IPS-20b (cell line): ENCODE results near the gene ATP2B3.

Experiments
- H3K27ac ChIP-seq: one replicate; pipeline ENCODE4 v1.5.1; 2013; ENCODE audit warnings: low read length
- H3K27me3 ChIP-seq: 2 replicates; pipeline ENCODE4 v1.6.1; 2013; ENCODE audit warnings: mild to moderate bottlenecking, low read length, inconsistent platforms; ENCODE audit not compliant: insufficient read depth
- H3K36me3 ChIP-seq: 2 replicates; pipeline ENCODE4 v1.6.1; 2013; ENCODE audit warnings: low read depth, mild to moderate bottlenecking, inconsistent platforms, low read length, moderate library complexity; ENCODE audit not compliant: insufficient read depth
- H3K4me1 ChIP-seq: 2 replicates; pipeline ENCODE4 v1.6.1; 2013; ENCODE audit warnings: mild to moderate bottlenecking, control low read depth, inconsistent platforms, low read length, moderate library complexity; ENCODE audit not compliant: insufficient read depth
- H3K4me3 ChIP-seq: 2 replicates; pipeline ENCODE4 v1.5.1; 2013; ENCODE audit warnings: mild to moderate bottlenecking, low read length, inconsistent platforms
- H3K9ac ChIP-seq: 2 replicates; pipeline ENCODE4 v1.6.1; 2013; ENCODE audit warnings: low read depth, mild to moderate bottlenecking, inconsistent platforms, low read length, moderate library complexity
- H3K9me3 ChIP-seq: 2 replicates; pipeline ENCODE4 v1.6.1; 2013; ENCODE audit warnings: mild to moderate bottlenecking, low read depth, low read length, inconsistent platforms; ENCODE audit not compliant: insufficient read depth

Gene ATP2B3

GRCh38 chrX:153476666-153477363, 40.6 kb upstream of the ATP2B3 start:
- H3K9me3 ChIP-seq = no peaks in the 10 kb centered on the region
- peaks cover 31% of the 10 kb centered on the region for H3K27me3 ChIP-seq
- no peak overlapping the region for H3K4me3 ChIP-seq
- no peaks in the 10 kb centered on the region for H3K36me3 ChIP-seq
- no peak overlapping the region for H3K9ac ChIP-seq
- H3K4me1 ChIP-seq = no peaks in the 10 kb centered on the region; the same call in 1 of the 2 replicates
- H3K27ac ChIP-seq = no peak overlapping the region

GRCh38 chrX:153477364-153477857, 40.0 kb upstream of the ATP2B3 start:
- H3K27ac ChIP-seq = no peak overlapping the region

GRCh38 chrX:153477901-153478300, 39.5 kb upstream of the ATP2B3 start:
- no peaks in the 10 kb centered on the region; the same call in 1 of the 2 replicates for H3K4me1 ChIP-seq
- H3K27ac ChIP-seq = no peak overlapping the region
- no peak overlapping the region for H3K4me3 ChIP-seq
- H3K9me3 ChIP-seq = no peaks in the 10 kb centered on the region
- H3K27me3 ChIP-seq = peaks cover 31% of the 10 kb centered on the region
- H3K9ac ChIP-seq = no peak overlapping the region
- no peaks in the 10 kb centered on the region for H3K36me3 ChIP-seq

More at GRCh38 chrX:153477364-153477857, 40.0 kb upstream of the ATP2B3 start:
- Histone ChIP-seq H3K9me3 (no peaks in the 10 kb centered on the region), H3K4me1 (no peaks in the 10 kb centered on the region; the same call in 1 of the 2 replicates), H3K9ac (no peak overlapping the region), H3K4me3 (no peak overlapping the region), H3K36me3 (no peaks in the 10 kb centered on the region), H3K27me3 (peaks cover 31% of the 10 kb centered on the region)

GRCh38 chrX:153478746-153479145, 38.7 kb upstream of the ATP2B3 start:
- H3K4me1 ChIP-seq = no peaks in the 10 kb centered on the region; the same call in 1 of the 2 replicates
- no peaks in the 10 kb centered on the region for H3K36me3 ChIP-seq
- H3K4me3 ChIP-seq = no peak overlapping the region
- no peak overlapping the region for H3K27ac ChIP-seq
- H3K27me3 ChIP-seq = peaks cover 26% of the 10 kb centered on the region
- H3K9ac ChIP-seq = no peak overlapping the region
- H3K9me3 ChIP-seq = no peaks in the 10 kb centered on the region

- Histone ChIP-seq H3K9ac (no peak overlapping the region), H3K36me3 (no peaks in the 10 kb centered on the region), H3K4me1 (no peaks in the 10 kb centered on the region; the same call in 1 of the 2 replicates), H3K27ac (no peak overlapping the region), H3K9me3 (no peaks in the 10 kb centered on the region), H3K4me3 (no peak overlapping the region), H3K27me3 (peaks cover 6% of the 10 kb centered on the region)
Measured at GRCh38 chrX:153481043-153481442, 36.4 kb upstream of the ATP2B3 start.

GRCh38 chrX:153482376-153483015, 34.9 kb upstream of the ATP2B3 start:
- H3K4me1 ChIP-seq = no peaks in the 10 kb centered on the region
- no peaks in the 10 kb centered on the region for H3K9me3 ChIP-seq
- H3K36me3 ChIP-seq = no peaks in the 10 kb centered on the region
- H3K4me3 ChIP-seq = no peak overlapping the region
- no peaks in the 10 kb centered on the region for H3K27me3 ChIP-seq
- H3K27ac ChIP-seq = no peak overlapping the region
- no peak overlapping the region for H3K9ac ChIP-seq

GRCh38 chrX:153485396-153486080, 31.9 kb upstream of the ATP2B3 start:
- Histone ChIP-seq H3K27ac (no peak overlapping the region), H3K27me3 (no peaks in the 10 kb centered on the region), H3K9me3 (no peaks in the 10 kb centered on the region), H3K4me1 (no peaks in the 10 kb centered on the region), H3K9ac (no peak overlapping the region), H3K36me3 (no peaks in the 10 kb centered on the region), H3K4me3 (no peak overlapping the region)

- H3K9me3 ChIP-seq = no peaks in the 10 kb centered on the region
- H3K27me3 ChIP-seq = no peaks in the 10 kb centered on the region
- no peak overlapping the region for H3K4me3 ChIP-seq
- no peak overlapping the region for H3K9ac ChIP-seq
- no peaks in the 10 kb centered on the region for H3K4me1 ChIP-seq
- H3K27ac ChIP-seq = no peak overlapping the region
- no peaks in the 10 kb centered on the region for H3K36me3 ChIP-seq
Measured at GRCh38 chrX:153486171-153486570, 31.3 kb upstream of the ATP2B3 start.

GRCh38 chrX:153487590-153488071, 29.8 kb upstream of the ATP2B3 start:
- no peaks in the 10 kb centered on the region for H3K4me1 ChIP-seq
- no peak overlapping the region for H3K27ac ChIP-seq
- no peak overlapping the region for H3K4me3 ChIP-seq
- H3K9ac ChIP-seq = no peak overlapping the region
- no peaks in the 10 kb centered on the region for H3K9me3 ChIP-seq
- H3K36me3 ChIP-seq = no peaks in the 10 kb centered on the region
- H3K27me3 ChIP-seq = no peaks in the 10 kb centered on the region

GRCh38 chrX:153488231-153488914, 29.1 kb upstream of the ATP2B3 start:
- Histone ChIP-seq H3K27me3 (no peaks in the 10 kb centered on the region), H3K27ac (no peak overlapping the region), H3K9ac (no peak overlapping the region), H3K9me3 (no peaks in the 10 kb centered on the region), H3K4me3 (no peak overlapping the region), H3K36me3 (no peaks in the 10 kb centered on the region), H3K4me1 (no peaks in the 10 kb centered on the region)

- Histone ChIP-seq H3K9me3 (no peaks in the 10 kb centered on the region), H3K36me3 (no peaks in the 10 kb centered on the region), H3K27me3 (no peaks in the 10 kb centered on the region; the same call in 1 of the 2 replicates), H3K4me1 (no peaks in the 10 kb centered on the region), H3K9ac (no peak overlapping the region), H3K27ac (no peak overlapping the region), H3K4me3 (no peak overlapping the region)
Measured at GRCh38 chrX:153490217-153490930, 27.1 kb upstream of the ATP2B3 start.
